HG03521 (cell line): Measurements from ENCODE around the gene POLD1.

Experiments
- ATAC-seq: cut with Tn5 transposase; IDR thresholded peaks from one replicate; pipeline ENCODE4 v1.9.1; 2021; ENCODE audit warnings: mild to moderate bottlenecking, moderate library complexity; ENCODE audit not compliant: unreplicated experiment

POLD1 gene

GRCh38 chr19:50461066-50461875 is 77.1 kb downstream of the POLD1 start:
- no peak for ATAC-seq

- no peak for ATAC-seq
Observed at GRCh38 chr19:50462970-50463369, 78.8 kb downstream of the POLD1 start.

- ATAC-seq, result no peak
Observed at GRCh38 chr19:50464348-50464747, 80.2 kb downstream of the POLD1 start.

GRCh38 chr19:50465000-50465399 is 80.9 kb downstream of the POLD1 start:
- no peak for ATAC-seq

- no peak for ATAC-seq
Observed at GRCh38 chr19:50465986-50466705, 82.0 kb downstream of the POLD1 start.

GRCh38 chr19:50466706-50467039 is 82.5 kb downstream of the POLD1 start:
- no peak for ATAC-seq

GRCh38 chr19:50467566-50467965 is 83.4 kb downstream of the POLD1 start:
- ATAC-seq, result no peak
